Activated T-cell treated with anti-CD3 and anti-CD28 coated beads, Interleukin-2, amount 50 U/mL, for 72 hours (primary cell): ENCODE measurements around the gene HNRNPA3. TPM values are rescaled to one million over a fixed set of nuclear protein-coding genes. Genes with fewer than 3 reads are reported as not detected.

Experiments used
- ATAC-seq, 2 donors: fragments of 150-1000 bp; cut with Tn5 transposase; replicated peaks in 1 of 2; 2 replicates each; pipeline ENCODE4 v1.10.0; 2021; ENCODE audit warnings: moderate library complexity in 2 of 2, mild to moderate bottlenecking in 1 of 2
- DNase-seq, 2 donors: peaks; one replicate each; pipeline ENCODE4 v3.0.0; 2021 to 2022; ENCODE audit warnings: mixed read lengths in 1 of 2
- H3K27ac Mint-ChIP-seq: one replicate; pipeline ENCODE4 v1.8.0; 2022; ENCODE audit warnings: mild to moderate bottlenecking, moderate library complexity, mixed read lengths
- H3K27me3 Mint-ChIP-seq: one replicate; pipeline ENCODE4 v1.8.0; 2022; ENCODE audit warnings: low read depth, mixed read lengths
- H3K36me3 Mint-ChIP-seq, 2 donors: one replicate each; pipeline ENCODE4 v1.8.0; 2022; ENCODE audit warnings: mixed read lengths in 2 of 2, mild to moderate bottlenecking in 1 of 2; ENCODE audit not compliant: insufficient read depth in 2 of 2
- H3K4me1 Mint-ChIP-seq: one replicate; pipeline ENCODE4 v1.8.0; 2022; ENCODE audit warnings: low read depth, mixed read lengths
- H3K4me3 Mint-ChIP-seq, 2 donors: one replicate each; pipeline ENCODE4 v1.8.0; 2022; ENCODE audit warnings: mild to moderate bottlenecking in 2 of 2, mixed read lengths in 2 of 2, moderate library complexity in 2 of 2
- H3K9me3 Mint-ChIP-seq, 2 donors: one replicate each; pipeline ENCODE4 v1.8.0; 2022; ENCODE audit warnings: mixed read lengths in 2 of 2
- total RNA-seq, 2 donors: library from RNA; stranded (reverse); gene quantifications; one replicate each; pipeline ENCODE4 v1.2.3, GENCODE V29; 2022

HNRNPA3 gene
- total RNA-seq, result 100 to 1,000 TPM; 140 to 148 TPM

DNA sequence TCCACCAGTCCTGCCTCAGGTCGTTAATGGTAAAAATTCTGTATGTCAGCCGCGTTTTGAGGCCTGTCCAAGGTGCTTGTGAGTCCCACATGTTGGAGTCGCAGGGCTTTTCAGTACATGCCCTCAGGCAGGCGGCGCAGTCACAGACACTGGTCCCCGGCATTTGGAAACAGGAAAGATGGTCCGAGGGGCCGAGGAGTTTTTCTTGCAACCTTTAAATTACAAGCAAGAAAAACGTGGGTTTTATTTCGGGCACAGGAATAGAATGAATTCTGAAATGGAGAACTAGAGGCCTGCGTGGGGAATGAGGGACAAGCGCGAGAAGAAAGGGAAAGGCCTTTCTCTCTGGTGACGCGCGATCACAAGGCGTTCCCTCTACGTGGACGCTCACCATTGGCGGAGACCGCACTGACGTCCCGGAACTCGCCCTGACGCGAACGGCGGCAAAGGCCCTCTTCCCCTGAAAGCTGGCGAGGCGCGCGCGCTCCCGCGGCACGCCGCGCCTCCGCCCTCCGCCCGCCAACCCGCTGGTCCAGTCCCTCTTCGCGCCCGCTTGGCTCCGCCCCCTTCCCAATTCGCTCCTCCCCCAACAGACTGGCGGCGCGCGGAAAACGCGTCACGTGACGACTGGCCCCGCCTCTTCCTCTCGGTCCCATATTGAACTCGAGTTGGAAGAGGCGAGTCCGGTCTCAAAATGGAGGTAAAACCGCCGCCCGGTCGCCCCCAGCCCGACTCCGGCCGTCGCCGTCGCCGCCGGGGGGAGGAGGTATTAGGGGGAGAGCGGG lies at the start of gene HNRNPA3:
Gene HNRNPA3 (plus strand): TSS at position 689 of the 785 bp plus-strand sequence. CDS start 6 bp downstream, at position 695.
- H3K4me1 Mint-ChIP-seq, result peaks cover 64% of the 10 kb centered on the region
- peaks cover 14 to 41% of the 10 kb centered on the region in 2 donors for H3K36me3 Mint-ChIP-seq
- H3K27me3 Mint-ChIP-seq, result no peaks in the 10 kb centered on the region
- H3K27ac Mint-ChIP-seq, result peak within 1 kb of the TSS; percentile 99
- peak; percentile 100 for DNase-seq
- H3K4me3 Mint-ChIP-seq, result peak within 1 kb of the TSS; percentile 88 to 94
- ATAC-seq, result peak; percentile 88 to 89
- H3K9me3 Mint-ChIP-seq, result no peaks in the 10 kb centered on the region

- no peak overlapping the region for H3K27ac Mint-ChIP-seq
- ATAC-seq, result no peak
- H3K4me1 Mint-ChIP-seq, result peaks cover 25% of the 10 kb centered on the region
- no peaks in the 10 kb centered on the region for H3K9me3 Mint-ChIP-seq
- no peaks in the 10 kb centered on the region for H3K36me3 Mint-ChIP-seq
- no peak for DNase-seq
- no peaks in the 10 kb centered on the region for H3K27me3 Mint-ChIP-seq
- H3K4me3 Mint-ChIP-seq, result no peak overlapping the region
Observed at GRCh38 chr2:177164131-177164530, 48.5 kb upstream of the HNRNPA3 start.

DNA sequence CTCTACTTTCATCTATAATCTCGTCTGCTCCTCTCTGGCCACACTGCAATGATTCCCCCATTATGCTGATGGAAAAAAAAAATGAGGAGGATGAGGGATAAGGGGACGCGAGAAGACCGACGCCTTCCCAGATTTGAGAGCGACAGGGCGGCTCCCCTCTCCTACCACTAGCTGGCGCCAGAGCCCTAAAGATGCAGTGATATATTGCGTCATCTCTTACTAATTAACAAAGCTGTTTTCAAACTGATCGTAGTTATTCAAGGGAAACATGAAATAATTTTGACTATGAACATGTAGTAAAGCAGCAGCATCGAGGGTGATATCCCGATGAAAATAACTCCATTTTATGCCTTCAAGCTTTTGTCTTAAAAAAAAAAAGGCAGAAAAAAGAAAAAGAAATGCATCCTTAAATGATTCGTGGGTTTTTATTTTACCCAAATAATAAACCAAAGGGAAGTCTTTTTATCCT lies 48.0 kb upstream of the HNRNPA3 start:
- H3K9me3 Mint-ChIP-seq, result no peaks in the 10 kb centered on the region
- no peaks in the 10 kb centered on the region for H3K27me3 Mint-ChIP-seq
- no peaks in the 10 kb centered on the region for H3K36me3 Mint-ChIP-seq
- H3K4me1 Mint-ChIP-seq, result peaks cover 30% of the 10 kb centered on the region
- H3K4me3 Mint-ChIP-seq, result no peak overlapping the region
- ATAC-seq, result peak; percentile 75 to 81
- H3K27ac Mint-ChIP-seq, result no peak overlapping the region
- peak; percentile 78 to 85 for DNase-seq

DNA sequence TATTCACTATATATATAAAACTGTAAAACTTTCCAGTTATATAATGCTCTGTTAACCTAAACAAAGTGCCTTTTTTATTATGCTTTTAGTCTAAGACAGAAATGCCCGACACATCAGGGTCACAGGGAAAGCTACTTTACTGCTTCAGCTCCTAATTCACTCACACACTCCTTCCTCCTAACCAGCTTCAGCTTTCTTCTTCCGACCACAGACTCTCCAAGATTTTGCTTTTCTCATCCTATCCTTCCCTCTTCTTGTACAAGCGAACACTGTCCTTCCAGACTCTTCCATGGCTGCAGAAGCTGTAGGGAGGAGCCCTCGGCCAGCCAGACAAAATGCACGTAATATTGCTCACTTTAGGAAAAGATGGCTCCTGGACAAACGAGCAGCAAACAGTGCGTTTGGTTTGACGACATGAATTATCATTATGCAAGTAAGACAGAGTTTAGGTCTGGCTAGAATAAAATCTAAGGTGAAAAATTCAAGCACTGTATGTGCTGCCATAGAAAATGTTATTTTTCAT lies 47.5 kb upstream of the HNRNPA3 start:
- no peak overlapping the region for H3K4me3 Mint-ChIP-seq
- H3K36me3 Mint-ChIP-seq, result no peaks in the 10 kb centered on the region
- peaks cover 35% of the 10 kb centered on the region for H3K4me1 Mint-ChIP-seq
- H3K27me3 Mint-ChIP-seq, result no peaks in the 10 kb centered on the region
- DNase-seq, result peak in 1 of 2 donors; percentile 9
- no peak overlapping the region for H3K27ac Mint-ChIP-seq
- ATAC-seq, result peak in 1 of 2 donors; percentile 22
- H3K9me3 Mint-ChIP-seq, result no peaks in the 10 kb centered on the region

DNA sequence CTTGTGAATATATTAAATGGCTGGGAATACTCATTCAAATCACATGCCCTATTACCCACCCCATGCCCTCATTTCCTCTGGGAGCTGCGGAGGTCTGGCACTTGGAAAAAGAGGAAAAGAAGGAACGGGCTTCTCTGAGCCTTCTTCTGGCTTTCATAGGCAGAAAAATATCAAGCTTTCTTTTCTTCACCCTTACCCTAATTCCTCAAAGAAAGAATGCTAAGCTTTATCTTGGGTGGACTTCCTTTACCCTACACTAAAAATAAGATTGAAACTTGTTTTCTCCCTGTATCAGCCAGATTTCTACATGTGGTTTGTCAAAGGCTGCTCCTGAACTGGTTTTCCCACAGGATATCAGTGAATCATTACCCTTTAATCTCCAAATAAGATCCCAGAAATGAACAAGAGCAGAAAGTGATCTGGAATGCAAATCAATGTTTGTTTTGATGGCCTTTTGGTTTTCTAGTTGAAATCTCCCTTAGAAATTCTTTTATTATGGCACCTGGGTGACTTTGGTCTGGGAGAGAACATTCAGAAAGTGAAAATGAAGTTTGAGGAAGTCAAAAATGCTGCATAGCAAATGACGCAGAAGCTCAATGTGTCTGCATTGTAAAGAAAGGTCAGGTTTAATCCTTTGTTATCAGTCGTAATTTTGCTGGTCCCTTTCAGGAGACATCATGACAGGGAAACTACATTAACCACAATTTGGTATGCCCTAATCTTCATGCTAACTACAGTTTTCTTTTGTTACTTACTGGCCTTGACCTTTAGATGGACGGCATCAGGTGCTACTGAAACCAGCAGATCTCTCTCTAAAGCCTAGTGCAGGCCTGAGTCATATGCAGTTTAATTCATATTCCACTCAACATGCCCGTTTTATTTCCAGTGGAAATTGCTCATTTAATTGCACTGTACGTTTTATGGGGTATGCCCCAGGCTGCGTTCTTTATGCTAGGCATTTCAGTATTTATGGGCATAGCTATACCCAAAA lies 46.6 kb upstream of the HNRNPA3 start:
- peak overlapping the region in 1 of 2 donors; percentile 91 for H3K4me3 Mint-ChIP-seq
- peaks cover 41% of the 10 kb centered on the region for H3K4me1 Mint-ChIP-seq
- H3K36me3 Mint-ChIP-seq, result no peaks in the 10 kb centered on the region
- no peaks in the 10 kb centered on the region for H3K9me3 Mint-ChIP-seq
- H3K27me3 Mint-ChIP-seq, result no peaks in the 10 kb centered on the region
- H3K27ac Mint-ChIP-seq, result peak overlapping the region; percentile 92
- DNase-seq (no peak), ATAC-seq (peak; percentile 57 to 59)

DNA sequence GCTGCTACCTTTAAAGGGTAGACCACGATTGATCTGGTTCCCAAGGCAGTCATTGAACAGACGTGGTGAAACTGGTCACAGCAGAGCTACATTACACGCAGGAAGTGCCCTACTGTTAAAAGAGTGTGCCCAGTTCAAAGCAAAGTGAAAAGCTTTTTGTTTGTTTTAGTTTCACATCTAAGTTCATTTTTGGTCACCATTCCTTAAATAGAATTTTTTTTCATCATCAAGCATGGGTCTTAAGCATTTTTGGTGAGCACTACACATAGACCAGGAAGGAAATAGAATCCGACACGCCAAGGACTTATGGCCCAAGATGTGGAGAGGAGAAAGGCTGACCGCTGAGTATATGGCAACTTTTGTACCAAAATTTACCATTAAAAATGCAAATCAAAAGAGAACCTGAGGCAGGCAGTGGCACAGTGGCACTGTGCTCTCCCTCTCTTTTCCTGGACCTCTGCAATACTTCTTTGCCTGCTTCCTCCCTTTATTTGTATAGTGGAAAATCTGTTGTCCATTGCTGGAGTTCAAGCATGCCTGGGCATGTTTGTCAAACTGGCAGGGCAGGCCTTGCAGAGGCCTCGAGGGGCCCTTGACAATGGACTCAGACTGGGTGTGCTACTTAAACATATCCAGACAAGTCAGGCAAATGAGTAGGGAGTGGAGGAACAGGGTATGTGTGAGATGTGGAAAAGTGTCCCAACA lies 42.6 kb upstream of the HNRNPA3 start:
- Mint-ChIP-seq H3K27me3 (no peaks in the 10 kb centered on the region), H3K4me3 (peak overlapping the region in 1 of 2 donors; percentile 30), H3K9me3 (no peaks in the 10 kb centered on the region), H3K27ac (peak overlapping the region; percentile 77), H3K4me1 (peaks cover 47% of the 10 kb centered on the region), H3K36me3 (no peaks in the 10 kb centered on the region)
- DNase-seq (peak; percentile 16 to 23), ATAC-seq (peak; percentile 70 to 83)

- DNase-seq (no peak), ATAC-seq (no peak)
- H3K4me3 Mint-ChIP-seq, result no peak overlapping the region
- no peaks in the 10 kb centered on the region for H3K9me3 Mint-ChIP-seq
- H3K27ac Mint-ChIP-seq, result no peak overlapping the region
- no peaks in the 10 kb centered on the region for H3K36me3 Mint-ChIP-seq
- peaks cover 39% of the 10 kb centered on the region for H3K4me1 Mint-ChIP-seq
- H3K27me3 Mint-ChIP-seq, result no peaks in the 10 kb centered on the region
Observed at GRCh38 chr2:177171418-177171865, 41.2 kb upstream of the HNRNPA3 start.

- no peaks in the 10 kb centered on the region for H3K9me3 Mint-ChIP-seq
- no peaks in the 10 kb centered on the region for H3K27me3 Mint-ChIP-seq
- ATAC-seq (no peak), DNase-seq (no peak)
- peaks cover 32% of the 10 kb centered on the region for H3K4me1 Mint-ChIP-seq
- no peaks in the 10 kb centered on the region for H3K36me3 Mint-ChIP-seq
- H3K27ac Mint-ChIP-seq, result no peak overlapping the region
- H3K4me3 Mint-ChIP-seq, result no peak overlapping the region
Observed at GRCh38 chr2:177172034-177172880, 40.3 kb upstream of the HNRNPA3 start.

DNA sequence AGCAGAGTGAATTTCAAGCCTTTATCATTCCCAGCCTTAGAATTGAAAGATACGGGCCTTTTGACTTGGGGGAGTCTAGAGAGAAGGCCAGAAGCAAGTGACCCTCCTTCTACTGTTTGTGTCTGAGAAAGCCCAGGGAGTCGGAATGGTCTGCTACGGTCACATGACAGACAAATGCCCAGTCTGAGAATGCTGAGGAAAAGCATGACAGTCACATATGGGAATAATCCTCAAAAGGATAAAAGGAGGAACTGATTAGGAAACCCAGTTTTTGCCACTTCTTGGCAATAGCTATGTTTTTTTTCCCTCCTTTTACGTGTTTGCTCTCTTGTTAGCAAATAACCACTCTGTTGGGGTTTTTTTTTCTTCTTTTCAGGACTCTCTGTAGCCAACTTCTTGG lies 38.1 kb upstream of the HNRNPA3 start:
- Mint-ChIP-seq H3K4me1 (peaks cover 19% of the 10 kb centered on the region), H3K4me3 (no peak overlapping the region), H3K27ac (no peak overlapping the region), H3K36me3 (no peaks in the 10 kb centered on the region), H3K9me3 (no peaks in the 10 kb centered on the region), H3K27me3 (no peaks in the 10 kb centered on the region)
- no peak for DNase-seq
- no peak for ATAC-seq

DNA sequence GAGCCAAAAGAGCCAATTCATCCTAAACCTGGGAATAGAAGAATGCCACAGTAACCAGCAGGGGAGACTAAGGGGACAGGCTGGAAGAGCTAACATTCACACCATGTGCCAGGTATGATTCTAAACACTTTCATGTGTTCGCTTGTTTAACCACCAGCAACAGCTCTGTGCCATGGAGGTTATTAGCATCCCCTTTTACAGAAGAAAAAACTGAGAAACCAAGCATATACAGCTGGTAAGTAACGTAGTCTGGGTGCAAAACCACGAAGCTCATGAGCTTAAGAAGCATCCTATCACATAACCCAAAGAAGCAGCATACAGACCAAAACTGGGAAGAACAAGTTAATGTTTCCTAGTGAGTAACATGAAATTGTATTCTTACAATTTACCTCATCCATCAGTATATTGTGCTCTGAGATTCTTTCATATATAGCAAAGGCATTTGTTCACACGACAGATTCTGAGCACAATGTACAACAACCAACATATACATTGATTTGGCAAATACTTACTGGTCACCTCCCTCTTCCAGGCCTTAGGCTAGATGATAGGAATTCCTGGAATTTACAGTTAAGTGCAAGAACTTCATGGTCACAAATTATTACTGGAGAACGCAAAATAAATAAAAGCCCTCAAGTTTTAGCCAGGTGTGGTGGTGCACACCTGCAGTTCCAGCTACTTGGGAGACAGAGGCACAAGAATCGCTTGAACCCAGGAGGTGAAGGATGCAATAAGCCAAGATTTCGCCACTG lies 36.5 kb upstream of the HNRNPA3 start:
- H3K4me1 Mint-ChIP-seq, result peaks cover 6% of the 10 kb centered on the region

GRCh38 chr2:177178797-177179196 lies 33.8 kb upstream of the HNRNPA3 start:
- no peak overlapping the region for H3K27ac Mint-ChIP-seq
- no peaks in the 10 kb centered on the region for H3K36me3 Mint-ChIP-seq
- DNase-seq, result no peak
- no peaks in the 10 kb centered on the region for H3K27me3 Mint-ChIP-seq
- no peaks in the 10 kb centered on the region for H3K4me1 Mint-ChIP-seq
- H3K4me3 Mint-ChIP-seq, result no peak overlapping the region
- no peak for ATAC-seq
- H3K9me3 Mint-ChIP-seq, result no peaks in the 10 kb centered on the region

More for the DNA sequence above, 36.5 kb upstream of the HNRNPA3 start:
- Mint-ChIP-seq H3K36me3 (no peaks in the 10 kb centered on the region), H3K27me3 (no peaks in the 10 kb centered on the region), H3K4me3 (no peak overlapping the region), H3K27ac (no peak overlapping the region), H3K9me3 (no peaks in the 10 kb centered on the region)
- no peak for ATAC-seq
- no peak for DNase-seq
